AG04449 (cell line): Measurements from ENCODE around the gene BAHCC1.

Experiments
- CTCF ChIA-PET: fragments of 350-600 bp; formaldehyde crosslinking; extraction: SDS; loops from one replicate; lab custom pipeline; 2021; ENCODE audit warnings: antibody characterized with exemption; lab: Yijun Ruan, JAX
- POLR2A ChIA-PET: fragments of 400-600, 350-600 bp; formaldehyde crosslinking; extraction: SDS; loops from one replicate; lab custom pipeline; 2020; ENCODE audit warnings: antibody characterized with exemption, inconsistent platforms; lab: Yijun Ruan, JAX
- DNase-seq: peaks from one replicate; pipeline ENCODE4 v3.0.0-alpha.2; 2010; ENCODE audit warnings: low read depth, low spot score
- H3K4me3 ChIP-seq: 2 replicates; pipeline ENCODE4 v1.5.1; 2011; ENCODE audit warnings: low read depth, mild to moderate bottlenecking, control low read depth, low read length
- TF ChIP-seq, protein P1 (sequence below): IDR thresholded peaks from one replicate; pipeline ENCODE4 v1.5.1; 2011; ENCODE audit warnings: mild to moderate bottlenecking, moderate library complexity, low read length, control low read depth, inconsistent platforms; ENCODE audit not compliant: insufficient read depth; ENCODE audit errors: missing control alignments

BAHCC1 gene

DNA sequence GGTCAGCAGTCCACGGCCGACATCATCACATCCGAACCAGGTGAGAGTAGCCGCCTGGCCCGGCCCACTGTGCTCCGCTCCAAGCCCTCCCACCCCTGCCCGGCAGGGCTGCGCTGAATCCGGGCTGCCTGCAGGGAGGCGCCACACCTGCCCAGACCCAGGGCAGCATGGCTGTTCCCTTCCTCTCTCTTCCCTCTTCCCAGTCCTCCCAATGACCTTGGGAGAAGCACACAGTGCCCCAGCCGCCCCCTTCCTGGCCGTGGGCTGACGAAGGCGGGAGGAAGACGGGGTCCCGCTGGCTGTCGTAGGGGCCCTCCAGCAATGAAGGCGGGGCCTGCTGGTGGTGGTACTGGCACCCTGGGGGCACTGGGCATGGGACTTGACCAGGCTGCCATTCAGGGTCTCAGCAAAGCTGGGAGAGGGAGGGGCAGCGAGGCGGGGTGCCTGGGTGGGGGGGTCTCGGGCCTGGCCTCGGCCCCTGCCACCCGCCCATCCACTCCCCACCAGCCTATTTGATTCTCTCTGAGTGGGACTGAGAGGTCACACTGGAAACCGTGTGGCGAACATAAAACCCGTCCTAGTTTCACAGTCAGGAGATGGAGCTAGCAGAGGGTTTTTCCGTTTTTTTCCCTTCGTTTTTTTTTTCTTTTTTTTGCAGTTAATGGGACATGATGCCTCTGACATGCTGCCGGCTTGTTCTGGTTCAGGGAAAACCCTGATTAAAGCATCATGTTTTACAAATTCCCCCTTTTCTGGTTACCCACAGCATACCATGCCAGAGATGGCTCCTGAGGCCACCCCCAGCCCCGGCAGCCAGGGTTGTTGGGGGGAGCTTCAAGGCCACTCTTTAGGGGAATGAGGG is 50.6 kb downstream of the BAHCC1 start:
- POLR2A ChIA-PET = no interaction called here
- CTCF ChIA-PET = interaction anchor here (1.3 to 1.5 kb wide), 3 partner anchors 9 to 25 kb away, joined by 3 to 4 read pairs (median 3); no protein-coding TSS in a partner anchor

DNA sequence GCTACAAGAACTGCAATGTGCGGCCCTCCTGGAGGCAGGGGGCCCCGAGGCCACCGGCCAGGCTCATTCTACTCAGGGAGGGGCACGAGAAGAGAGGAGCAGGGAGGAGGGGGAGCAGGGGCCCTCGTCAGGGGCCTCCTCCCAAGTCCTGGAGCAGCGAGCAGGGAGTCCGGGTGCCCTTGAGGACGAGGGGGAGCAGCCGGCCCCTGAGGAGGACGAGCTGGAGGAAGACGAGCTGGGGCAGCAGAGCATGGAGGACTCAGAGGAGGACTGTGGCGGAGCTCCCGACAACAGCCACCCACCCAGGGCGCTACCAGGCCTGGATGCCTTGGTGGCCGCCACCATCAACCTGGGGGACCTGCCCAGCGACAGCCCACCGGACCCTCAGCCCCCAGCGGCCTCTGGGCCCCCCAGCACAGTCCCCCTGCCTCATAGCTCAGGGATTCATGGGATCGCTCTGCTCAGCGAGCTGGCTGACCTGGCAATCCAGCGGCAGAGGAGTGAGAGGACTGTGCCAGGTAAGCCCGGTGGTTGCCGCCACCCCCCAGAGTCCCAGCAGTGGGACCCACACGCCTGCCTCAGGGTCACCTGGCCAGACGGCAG is 52.2 kb downstream of the BAHCC1 start:
- CTCF ChIA-PET = interaction anchor here (1.0 to 1.5 kb wide), 3 partner anchors 8 to 24 kb away, joined by 3 to 4 read pairs (median 3); no protein-coding TSS in a partner anchor
- TF ChIP-seq, protein P1, sequence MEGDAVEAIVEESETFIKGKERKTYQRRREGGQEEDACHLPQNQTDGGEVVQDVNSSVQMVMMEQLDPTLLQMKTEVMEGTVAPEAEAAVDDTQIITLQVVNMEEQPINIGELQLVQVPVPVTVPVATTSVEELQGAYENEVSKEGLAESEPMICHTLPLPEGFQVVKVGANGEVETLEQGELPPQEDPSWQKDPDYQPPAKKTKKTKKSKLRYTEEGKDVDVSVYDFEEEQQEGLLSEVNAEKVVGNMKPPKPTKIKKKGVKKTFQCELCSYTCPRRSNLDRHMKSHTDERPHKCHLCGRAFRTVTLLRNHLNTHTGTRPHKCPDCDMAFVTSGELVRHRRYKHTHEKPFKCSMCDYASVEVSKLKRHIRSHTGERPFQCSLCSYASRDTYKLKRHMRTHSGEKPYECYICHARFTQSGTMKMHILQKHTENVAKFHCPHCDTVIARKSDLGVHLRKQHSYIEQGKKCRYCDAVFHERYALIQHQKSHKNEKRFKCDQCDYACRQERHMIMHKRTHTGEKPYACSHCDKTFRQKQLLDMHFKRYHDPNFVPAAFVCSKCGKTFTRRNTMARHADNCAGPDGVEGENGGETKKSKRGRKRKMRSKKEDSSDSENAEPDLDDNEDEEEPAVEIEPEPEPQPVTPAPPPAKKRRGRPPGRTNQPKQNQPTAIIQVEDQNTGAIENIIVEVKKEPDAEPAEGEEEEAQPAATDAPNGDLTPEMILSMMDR = no peak
- DNase-seq = no peak
- POLR2A ChIA-PET = no interaction called here
- H3K4me3 ChIP-seq = no peak overlapping the region

More for the DNA sequence above, 50.6 kb downstream of the BAHCC1 start:
- TF ChIP-seq, protein P1 = no peak
- no peak overlapping the region for H3K4me3 ChIP-seq
- DNase-seq = no peak

DNA sequence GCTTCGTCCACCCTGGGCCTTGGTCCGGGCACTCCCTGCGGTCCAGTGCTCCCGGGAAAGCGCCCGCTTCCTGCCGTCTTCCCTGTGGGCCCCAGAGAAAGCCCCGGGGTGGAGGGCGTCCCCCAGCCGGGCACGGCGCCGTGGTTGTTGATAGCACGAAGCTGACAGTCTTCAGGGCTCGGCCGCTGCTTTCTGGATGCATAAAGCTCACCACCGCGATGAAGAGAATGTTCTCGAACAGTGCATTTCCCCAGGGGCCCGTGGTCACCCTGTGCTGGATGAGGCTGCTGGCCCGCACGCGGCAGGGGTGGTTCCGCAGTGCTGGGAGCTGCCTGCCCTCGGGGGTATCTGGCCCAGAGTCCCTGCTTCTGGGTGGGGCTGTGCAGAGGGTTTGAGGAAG is 53.2 kb downstream of the BAHCC1 start:
- TF ChIP-seq, protein P1 = no peak
- ChIA-PET POLR2A (no interaction called here), CTCF (interaction anchor here (1.0 to 1.1 kb wide), 2 partner anchors 9 to 351 kb away, joined by 3 read pairs; no protein-coding TSS in a partner anchor)
- no peak overlapping the region for H3K4me3 ChIP-seq
- DNase-seq = no peak

DNA sequence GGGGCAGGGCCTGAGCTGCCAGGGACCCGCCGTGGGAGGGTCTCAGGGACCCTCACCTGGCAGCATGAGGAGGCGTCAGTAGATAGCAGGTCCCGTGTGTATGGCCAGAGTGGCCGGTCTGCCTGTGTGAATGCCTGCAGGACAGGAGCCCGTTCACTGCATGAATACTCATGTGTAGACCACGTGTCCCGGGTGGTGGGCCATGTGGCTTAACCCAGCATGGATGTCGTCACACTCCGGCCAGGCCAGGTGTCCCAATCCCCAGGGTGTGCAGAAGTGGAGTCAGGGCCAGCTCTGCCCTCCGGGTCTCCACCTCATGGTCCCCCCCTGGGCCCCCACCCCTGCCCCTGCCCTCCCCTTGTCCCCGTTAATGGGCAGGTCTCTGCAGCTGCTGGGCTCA is 53.7 kb downstream of the BAHCC1 start:
- DNase-seq = no peak
- POLR2A ChIA-PET = no interaction called here
- H3K4me3 ChIP-seq = no peak overlapping the region
- TF ChIP-seq, protein P1 = no peak
- CTCF ChIA-PET = interaction anchor here (1.1 kb wide), 1 partner anchor 352 kb away, joined by 3 read pairs; no protein-coding TSS in a partner anchor

DNA sequence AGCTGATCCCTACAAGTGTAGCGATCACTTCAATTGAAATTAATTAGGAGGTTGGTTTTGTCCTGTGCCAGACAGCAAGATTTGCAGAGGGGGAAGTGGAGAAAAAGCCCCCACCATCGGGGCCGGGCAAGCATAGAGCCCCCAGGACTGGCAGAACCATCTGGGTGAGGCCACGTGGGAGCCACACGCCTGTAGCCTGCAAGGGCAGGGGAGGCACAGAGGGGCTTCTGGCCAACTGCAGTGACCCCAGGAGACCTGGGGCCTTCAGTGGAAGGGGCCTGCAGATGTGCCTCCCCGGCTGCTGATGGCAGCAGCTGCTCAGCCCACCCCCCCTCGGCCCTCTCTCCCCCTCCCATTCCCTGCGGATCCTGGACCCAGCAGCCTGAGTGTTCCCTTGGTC is 54.1 kb downstream of the BAHCC1 start:
- TF ChIP-seq, protein P1 = no peak
- ChIA-PET CTCF (interaction anchor here (3.1 kb wide), 1 partner anchor 8 kb away, joined by 10 read pairs; no protein-coding TSS in a partner anchor), POLR2A (no interaction called here)
- no peak overlapping the region for H3K4me3 ChIP-seq
- no peak for DNase-seq

DNA sequence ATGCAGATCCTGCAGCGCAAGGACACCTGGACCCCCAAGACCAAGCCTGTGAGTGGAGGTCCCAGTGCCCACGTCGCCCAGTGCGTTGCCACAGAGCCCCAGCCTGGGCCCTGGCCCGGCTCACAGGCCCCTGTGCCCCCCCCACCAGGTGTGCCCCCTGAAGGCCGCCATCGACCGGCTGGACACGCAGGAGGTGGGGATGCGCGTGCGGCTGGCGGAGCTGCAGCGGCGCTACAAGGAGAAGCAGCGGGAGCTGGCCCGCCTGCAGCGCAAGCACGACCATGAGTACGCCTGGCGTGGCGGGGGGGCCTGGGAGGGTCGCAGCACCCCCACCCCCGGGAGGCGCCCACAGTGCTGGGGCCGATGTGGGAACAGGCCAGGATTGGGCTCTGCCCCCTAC is 56.6 kb downstream of the BAHCC1 start:
- TF ChIP-seq, protein P1 = no peak
- ChIA-PET POLR2A (no interaction called here), CTCF (interaction anchor here (3.1 kb wide), 1 partner anchor 11 kb away, joined by 10 read pairs; no protein-coding TSS in a partner anchor)
- no peak for DNase-seq
- H3K4me3 ChIP-seq = no peak overlapping the region
